ENCODE results near the gene SDK1.

- no peak for TF ChIP-seq CTCF (IDR thresholded peaks at IDR 0.05; ENCODE audit: borderline replicate concordance, extremely low read depth, low read length, poor library complexity, severe bottlenecking)
- no peak for TF ChIP-seq EZH2 (IDR thresholded peaks at IDR 0.05; ENCODE audit: borderline replicate concordance, low read depth, low read length, severe bottlenecking)
These were observed 17.8 kb upstream of the SDK1 start for GRCh38 chr7:3283130-3283704.
